ENCODE measurements around the gene SMYD3.

- TF ChIP-seq CTCF (IDR thresholded peaks at IDR 0.05; ENCODE audit: insufficient read depth, low read length, poor library complexity, severe bottlenecking) (no peak), EZH2phosphoT487 (conservative IDR thresholded peaks at IDR 0.05; ENCODE audit: low read length) (no peak)
Measured at GRCh38 chr1:246317332-246318035, 189.6 kb downstream of the SMYD3 start.
